HCT116 (cell line): ENCODE measurements around the gene NFKB2. TPM values are rescaled to one million over a fixed set of nuclear protein-coding genes. Genes with fewer than 3 reads are reported as not detected.

Experiments
- ATAC-seq: fragments of 200-7000 bp; cut with Tn5 transposase; 2 replicates; pipeline ENCODE4 v1.9.1; 2020; ENCODE audit warnings: mild to moderate bottlenecking, moderate library complexity
- BruUV-seq: library from RNA; stranded (reverse); fragments of 400-500 nt; replicated peaks from 2 replicates; lab custom pipeline; 2021; lab: Mats Ljungman, UMichigan
- CTCF ChIA-PET: fragments of 300-600 bp; sonication (Branson Sonifier 250); formaldehyde crosslinking; loops from one replicate; lab custom pipeline; 2021; ENCODE audit warnings: antibody characterized with exemption; lab: Charles Lee
- POLR2A ChIA-PET: fragments of 300-600, 350-600 bp; sonication (Branson Sonifier 250); formaldehyde crosslinking; loops from one replicate; lab custom pipeline; 2021; ENCODE audit warnings: antibody characterized with exemption; lab: Charles Lee
- RAD21 ChIA-PET, 2 experiments: fragments of 300-600 bp; sonication (Branson Sonifier 250); formaldehyde crosslinking; loops; one replicate each; lab custom pipeline; 2023; ENCODE audit warnings: low total read pairs in 2 of 2; ENCODE audit not compliant: uncharacterized antibody in 2 of 2, unreplicated experiment in 2 of 2, low non-redundant PET in 1 of 2; lab: Charles Lee
- DNase-seq: peaks from one replicate; pipeline ENCODE4 v3.0.0-alpha.2; 2010; ENCODE audit warnings: low read depth, low spot score
- H2AFZ ChIP-seq: fragments of 200-600 bp; shearing (Covaris generic), sonication (generic); 2 replicates; pipeline ENCODE4 v1.6.1; 2017; ENCODE audit warnings: low read depth, mixed run types, mixed read lengths, antibody characterized with exemption, low read length; ENCODE audit not compliant: poor library complexity, severe bottlenecking
- H3K27ac ChIP-seq: 2 replicates; pipeline ENCODE4 v1.5.1; 2012; ENCODE audit warnings: low read depth, low read length
- H3K27me3 ChIP-seq: fragments of 200-600 bp; sonication (generic); 2 replicates; pipeline ENCODE4 v1.6.1; 2016; ENCODE audit warnings: mixed run types, low read length, mixed read lengths; ENCODE audit not compliant: insufficient read depth
- H3K36me3 ChIP-seq, 2 experiments: fragments of 200-500 bp in 1 of 2; fragments of 200-600 bp in 1 of 2; sonication (Bioruptor generic) in 1 of 2; sonication (generic) in 1 of 2; 2 replicates each; pipeline versions ENCODE4 v1.5.1 to v1.6.1; 2014 to 2016; ENCODE audit warnings: low read length in 2 of 2, inconsistent platforms in 1 of 2, mixed read lengths in 1 of 2, mixed run types in 1 of 2; ENCODE audit not compliant: insufficient read depth in 2 of 2, control insufficient read depth in 1 of 2
- H3K4me1 ChIP-seq, 2 experiments: fragments of 200-600 bp in 1 of 2; sonication (generic) in 1 of 2; 2 replicates each; pipeline versions ENCODE4 v1.5.1 to v1.6.1; 2012 to 2017; ENCODE audit warnings: low read length in 2 of 2, inconsistent platforms in 1 of 2, mild to moderate bottlenecking in 1 of 2, mixed read lengths in 1 of 2, mixed run types in 1 of 2, moderate library complexity in 1 of 2; ENCODE audit not compliant: insufficient read depth in 2 of 2, control insufficient read depth in 1 of 2
- H3K4me2 ChIP-seq: fragments of 200-600 bp; sonication (generic); 2 replicates; pipeline ENCODE4 v1.6.1; 2017; ENCODE audit warnings: mixed run types, low read length, mixed read lengths
- H3K4me3 ChIP-seq, 2 experiments: fragments of 200-600 bp in 1 of 2; sonication (generic) in 1 of 2; replicated peaks in 1 of 2; 2 replicates each; pipeline ENCODE4 v1.5.1; 2011 to 2016; ENCODE audit warnings: low read length in 2 of 2, control low read depth in 1 of 2, low read depth in 1 of 2, mild to moderate bottlenecking in 1 of 2, mixed read lengths in 1 of 2, mixed run types in 1 of 2
- H3K79me2 ChIP-seq: fragments of 200-600 bp; sonication (generic); 2 replicates; pipeline ENCODE4 v1.6.1; 2017; ENCODE audit warnings: mild to moderate bottlenecking, mixed run types, low read length, moderate library complexity, mixed read lengths; ENCODE audit not compliant: insufficient read depth
- H3K9ac ChIP-seq: fragments of 200-600 bp; sonication (generic); 2 replicates; pipeline ENCODE4 v1.6.1; 2016; ENCODE audit warnings: low read length, mixed read lengths
- H3K9me2 ChIP-seq: fragments of 200-600 bp; sonication (generic), shearing (Covaris generic); 2 replicates; pipeline ENCODE4 v1.6.1; 2017; ENCODE audit warnings: mixed run types, mild to moderate bottlenecking, moderate library complexity; ENCODE audit not compliant: insufficient read depth
- H3K9me3 ChIP-seq, 2 experiments: fragments of 200-500 bp in 1 of 2; fragments of 200-600 bp in 1 of 2; sonication (Bioruptor generic) in 1 of 2; sonication (generic) in 1 of 2; 2 replicates each; pipeline ENCODE4 v1.6.1; 2014 to 2017; ENCODE audit warnings: low read length in 2 of 2, mixed read lengths in 2 of 2, inconsistent platforms in 1 of 2, low read depth in 1 of 2, mild to moderate bottlenecking in 1 of 2, mixed run types in 1 of 2, moderate library complexity in 1 of 2; ENCODE audit not compliant: control insufficient read depth in 1 of 2, insufficient read depth in 1 of 2
- H4K20me1 ChIP-seq: fragments of 200-600 bp; sonication (generic), shearing (Covaris generic); 2 replicates; pipeline ENCODE4 v1.6.1; 2017; ENCODE audit warnings: mixed run types, mild to moderate bottlenecking, moderate library complexity; ENCODE audit not compliant: insufficient read depth
- CBX3 ChIP-seq: IDR thresholded peaks from 2 replicates; pipeline ENCODE4 v1.6.1; 2012; ENCODE audit warnings: low read depth
- CEBPB ChIP-seq: IDR thresholded peaks from 2 replicates; pipeline ENCODE4 v1.6.1; 2012; ENCODE audit warnings: low read depth
- EGR1 ChIP-seq: IDR thresholded peaks from 2 replicates; pipeline ENCODE4 v1.6.1; 2012; ENCODE audit warnings: low read depth
- ELF1 ChIP-seq: IDR thresholded peaks from 2 replicates; pipeline ENCODE4 v1.6.1; 2012; ENCODE audit warnings: low read depth, borderline replicate concordance
- EZH2 ChIP-seq: fragments of 200-600 bp; sonication (generic); IDR thresholded peaks from 2 replicates; pipeline ENCODE4 v1.6.1; 2017; ENCODE audit warnings: antibody characterized with exemption, mixed run types
- EZH2phosphoT487 ChIP-seq: fragments of 200-600 bp; IDR thresholded peaks from 2 replicates; pipeline ENCODE4 v1.6.1; 2018; ENCODE audit warnings: antibody characterized with exemption, borderline replicate concordance
- FOSL1 ChIP-seq: IDR thresholded peaks from 2 replicates; pipeline ENCODE4 v1.6.1; 2012; ENCODE audit warnings: low read depth
- JUND ChIP-seq: IDR thresholded peaks from 2 replicates; pipeline ENCODE4 v1.6.1; 2012
- POLR2A ChIP-seq: IDR thresholded peaks from 2 replicates; pipeline ENCODE4 v1.7.0; 2011; ENCODE audit warnings: borderline replicate concordance; ENCODE audit not compliant: insufficient read depth, insufficient read length; ENCODE audit errors: extremely low read depth
- POLR2AphosphoS5 ChIP-seq: IDR thresholded peaks from 2 replicates; pipeline ENCODE4 v1.6.1; 2011; ENCODE audit warnings: mild to moderate bottlenecking, low read depth, low read length, moderate library complexity
- RAD21 ChIP-seq: IDR thresholded peaks from 2 replicates; pipeline ENCODE4 v1.6.1; 2012; ENCODE audit warnings: low read depth, mild to moderate bottlenecking
- REST ChIP-seq: IDR thresholded peaks from 2 replicates; pipeline ENCODE4 v1.6.1; 2012; ENCODE audit warnings: low read depth
- SIN3A ChIP-seq: IDR thresholded peaks from 2 replicates; pipeline ENCODE4 v1.6.1; 2012; ENCODE audit warnings: low read depth
- SP1 ChIP-seq: IDR thresholded peaks from 2 replicates; pipeline ENCODE4 v1.6.1; 2012; ENCODE audit warnings: low read depth
- SRF ChIP-seq: IDR thresholded peaks from 2 replicates; pipeline ENCODE4 v1.6.1; 2012; ENCODE audit warnings: low read depth
- TCF7L2 ChIP-seq: IDR thresholded peaks from 2 replicates; pipeline ENCODE4 v1.7.0; 2011; ENCODE audit warnings: borderline replicate concordance, inconsistent platforms; ENCODE audit not compliant: insufficient read depth, insufficient read length; ENCODE audit errors: extremely low read depth
- YY1 ChIP-seq: IDR thresholded peaks from 2 replicates; pipeline ENCODE4 v1.6.1; 2011; ENCODE audit warnings: low read length, low read depth, moderate library complexity, mild to moderate bottlenecking; ENCODE audit not compliant: insufficient replicate concordance; ENCODE audit errors: extremely low read depth
- ZFX ChIP-seq: fragments of 450-650 bp; IDR thresholded peaks from 2 replicates; pipeline ENCODE4 v1.6.1; 2017
- intact Hi-C: fragments of 100-400 bp; cut with micrococcal nuclease; formaldehyde crosslinking; loops from 2 replicates; pipeline ENCODE4 v1.10.0; 2022
- total RNA-seq: library from RNA; stranded (reverse); gene quantifications from one replicate; pipeline ENCODE4 v1.2.1, GENCODE V29; 2021; ENCODE audit not compliant: unreplicated experiment
- TF ChIP-seq, protein P1 (sequence below), 3 experiments: fragments of 200-600 bp in 1 of 3; sonication (generic) in 1 of 3; IDR thresholded peaks in 2 of 3; conservative IDR thresholded peaks in 1 of 3; 2 replicates each; pipeline ENCODE4 v1.5.1; 2012 to 2017; ENCODE audit warnings: low read depth in 2 of 3, low read length in 2 of 3, antibody characterized with exemption in 1 of 3, borderline replicate concordance in 1 of 3, control low read depth in 1 of 3, mild to moderate bottlenecking in 1 of 3, mixed read lengths in 1 of 3, mixed run types in 1 of 3, moderate library complexity in 1 of 3; ENCODE audit not compliant: insufficient read depth in 1 of 3
- TF ChIP-seq, protein P2 (sequence below): IDR thresholded peaks from 2 replicates; pipeline ENCODE4 v1.6.1; 2011; ENCODE audit warnings: mild to moderate bottlenecking, low read length, moderate library complexity; ENCODE audit not compliant: insufficient replicate concordance; ENCODE audit errors: extremely low read depth

The NFKB2 gene
- total RNA-seq, 1 experiment from 2014 or later: 115 TPM

DNA sequence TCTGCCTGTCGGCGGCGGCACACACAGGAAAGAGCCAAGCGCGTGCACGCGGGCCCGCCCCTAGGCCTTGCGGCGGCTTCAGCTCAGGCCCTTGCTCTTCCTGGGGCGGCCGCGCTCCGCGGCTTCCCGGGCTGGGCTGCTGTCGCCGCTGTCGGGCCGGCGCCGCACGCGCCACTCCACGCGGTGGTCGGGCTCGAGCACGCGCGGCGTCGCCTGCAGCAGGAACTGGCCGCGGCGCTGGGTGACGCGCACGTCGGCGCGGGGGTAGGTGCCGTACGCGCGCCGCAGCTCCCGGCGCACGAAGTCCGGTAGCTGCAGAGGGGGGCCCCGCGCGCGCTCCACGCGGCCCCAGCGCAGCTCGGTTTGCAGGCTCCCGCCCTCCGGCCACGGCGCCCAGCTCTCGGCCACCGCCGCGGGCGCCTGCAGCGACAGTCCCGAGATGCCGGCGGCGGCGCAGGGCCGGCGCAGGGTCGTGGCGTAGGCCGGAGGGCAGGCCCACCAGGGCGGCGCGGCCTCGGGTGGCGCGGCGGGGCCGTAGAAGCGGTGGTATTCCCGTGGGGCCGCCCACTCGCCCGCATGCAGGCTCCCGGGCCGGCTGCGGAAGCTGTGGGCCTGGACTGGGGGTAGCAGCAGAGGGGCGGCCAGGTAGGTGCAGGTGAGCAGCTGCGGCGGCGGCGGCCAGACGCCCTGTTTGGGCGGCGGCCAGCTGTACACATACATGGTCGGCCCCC, 55.0 kb downstream of the NFKB2 start:
- H3K4me3 ChIP-seq: peak overlapping the region; percentile 72 to 100
- H3K9me2 ChIP-seq: no peaks in the 10 kb centered on the region
- H3K36me3 ChIP-seq: peaks cover 3 to 10% of the 10 kb centered on the region in 2 experiments; a peak in 2 of 4 replicates
- CTCF ChIA-PET: interaction anchor here (0.9 to 2.7 kb wide), 6 partner anchors 10 to 281 kb away, joined by 3 to 16 read pairs (median 3); no protein-coding TSS in a partner anchor
- POLR2A ChIA-PET: interaction anchor here (0.6 to 6.1 kb wide), 9 partner anchors 10 to 194 kb away, joined by 3 to 39 read pairs (median 5); partner anchors contain the start of genes CUEDC2, FBXL15 and TRIM8
- H3K79me2 ChIP-seq: peaks cover 35% of the 10 kb centered on the region
- H3K27me3 ChIP-seq: no peaks in the 10 kb centered on the region
- DNase-seq (peak; percentile 82), ATAC-seq (peak; percentile 76)
- no peaks in the 10 kb centered on the region for H4K20me1 ChIP-seq
- RAD21 ChIA-PET: interaction anchor here (0.9 to 1.6 kb wide), 3 partner anchors 28 to 133 kb away, joined by 3 to 4 read pairs (median 3); no protein-coding TSS in a partner anchor
- H3K9ac ChIP-seq: peak overlapping the region; percentile 97
- intact Hi-C loops: loop anchor here (2.0 kb wide), 1 partner anchor 56 kb away; the partner anchor contains the start of gene NFKB2
- no peaks in the 10 kb centered on the region for H3K9me3 ChIP-seq
- BruUV-seq: no TSS peak
- H3K4me2 ChIP-seq: peak overlapping the region; percentile 98
- peak overlapping the region; percentile 98 for H3K27ac ChIP-seq
- H3K4me1 ChIP-seq: peaks cover 28 to 38% of the 10 kb centered on the region in 2 experiments
- no peak overlapping the region for H2AFZ ChIP-seq
- no peak for TF ChIP-seq EZH2phosphoT487
- no peak for TF ChIP-seq RAD21
- no peak for TF ChIP-seq JUND
- TF ChIP-seq, protein P1, sequence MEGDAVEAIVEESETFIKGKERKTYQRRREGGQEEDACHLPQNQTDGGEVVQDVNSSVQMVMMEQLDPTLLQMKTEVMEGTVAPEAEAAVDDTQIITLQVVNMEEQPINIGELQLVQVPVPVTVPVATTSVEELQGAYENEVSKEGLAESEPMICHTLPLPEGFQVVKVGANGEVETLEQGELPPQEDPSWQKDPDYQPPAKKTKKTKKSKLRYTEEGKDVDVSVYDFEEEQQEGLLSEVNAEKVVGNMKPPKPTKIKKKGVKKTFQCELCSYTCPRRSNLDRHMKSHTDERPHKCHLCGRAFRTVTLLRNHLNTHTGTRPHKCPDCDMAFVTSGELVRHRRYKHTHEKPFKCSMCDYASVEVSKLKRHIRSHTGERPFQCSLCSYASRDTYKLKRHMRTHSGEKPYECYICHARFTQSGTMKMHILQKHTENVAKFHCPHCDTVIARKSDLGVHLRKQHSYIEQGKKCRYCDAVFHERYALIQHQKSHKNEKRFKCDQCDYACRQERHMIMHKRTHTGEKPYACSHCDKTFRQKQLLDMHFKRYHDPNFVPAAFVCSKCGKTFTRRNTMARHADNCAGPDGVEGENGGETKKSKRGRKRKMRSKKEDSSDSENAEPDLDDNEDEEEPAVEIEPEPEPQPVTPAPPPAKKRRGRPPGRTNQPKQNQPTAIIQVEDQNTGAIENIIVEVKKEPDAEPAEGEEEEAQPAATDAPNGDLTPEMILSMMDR (IDR thresholded peaks at IDR 0.05 in 2 of 3, conservative IDR thresholded peaks at IDR 0.05 in 1 of 3; ENCODE audit: borderline replicate concordance in 1 of 3, insufficient read depth in 1 of 3, low read depth in 2 of 3, low read length in 2 of 3): no peak
- peak; percentile 99 for TF ChIP-seq ZFX
- TF ChIP-seq TCF7L2: peak; percentile 82
- peak; percentile 94 for TF ChIP-seq POLR2A
- no peak for TF ChIP-seq SP1
- TF ChIP-seq YY1: peak; percentile 34
- TF ChIP-seq CBX3: no peak
- TF ChIP-seq, protein P2, sequence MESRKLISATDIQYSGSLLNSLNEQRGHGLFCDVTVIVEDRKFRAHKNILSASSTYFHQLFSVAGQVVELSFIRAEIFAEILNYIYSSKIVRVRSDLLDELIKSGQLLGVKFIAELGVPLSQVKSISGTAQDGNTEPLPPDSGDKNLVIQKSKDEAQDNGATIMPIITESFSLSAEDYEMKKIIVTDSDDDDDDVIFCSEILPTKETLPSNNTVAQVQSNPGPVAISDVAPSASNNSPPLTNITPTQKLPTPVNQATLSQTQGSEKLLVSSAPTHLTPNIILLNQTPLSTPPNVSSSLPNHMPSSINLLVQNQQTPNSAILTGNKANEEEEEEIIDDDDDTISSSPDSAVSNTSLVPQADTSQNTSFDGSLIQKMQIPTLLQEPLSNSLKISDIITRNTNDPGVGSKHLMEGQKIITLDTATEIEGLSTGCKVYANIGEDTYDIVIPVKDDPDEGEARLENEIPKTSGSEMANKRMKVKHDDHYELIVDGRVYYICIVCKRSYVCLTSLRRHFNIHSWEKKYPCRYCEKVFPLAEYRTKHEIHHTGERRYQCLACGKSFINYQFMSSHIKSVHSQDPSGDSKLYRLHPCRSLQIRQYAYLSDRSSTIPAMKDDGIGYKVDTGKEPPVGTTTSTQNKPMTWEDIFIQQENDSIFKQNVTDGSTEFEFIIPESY: peak; percentile 44
- no peak for TF ChIP-seq SRF
- TF ChIP-seq CEBPB: no peak
- no peak for TF ChIP-seq REST
- TF ChIP-seq EGR1: no peak
- no peak for TF ChIP-seq EZH2
- TF ChIP-seq POLR2AphosphoS5: peak; percentile 97
- no peak for TF ChIP-seq ELF1
- no peak for TF ChIP-seq SIN3A
- TF ChIP-seq FOSL1: no peak
